NCI-H1105 treated with DMSO at 0.1 percent for 48 hours (cell line): ENCODE results near the gene RNF25.

ENCODE experiments used
- DNase-seq: peaks from one replicate; lab custom pipeline; 2025; lab: John Stamatoyannopoulos, UW

The RNF25 gene

GRCh38 chr2:218671654-218672566 is at the start of gene RNF25, which contains the start of gene STK36:
RNF25 (minus strand) TSS chr2:218672002; CDS start chr2:218671970, 32 bp downstream.
STK36 (plus strand) TSS chr2:218672086; CDS start chr2:218672830, 744 bp downstream.
- DNase-seq: peak; percentile 89

- no peak for DNase-seq
These were observed 49.7 kb upstream of the RNF25 start for GRCh38 chr2:218721488-218721887.

- no peak for DNase-seq
These were observed 48.5 kb upstream of the RNF25 start for GRCh38 chr2:218720048-218721041.

GRCh38 chr2:218719457-218719856 is 47.7 kb upstream of the RNF25 start:
- DNase-seq: no peak

GRCh38 chr2:218718058-218718457 is 46.3 kb upstream of the RNF25 start:
- DNase-seq: no peak

GRCh38 chr2:218717262-218717661 is 45.5 kb upstream of the RNF25 start:
- no peak for DNase-seq

GRCh38 chr2:218716070-218716469 is 44.3 kb upstream of the RNF25 start:
- DNase-seq: no peak

GRCh38 chr2:218713922-218714321 is 42.1 kb upstream of the RNF25 start:
- no peak for DNase-seq

- no peak for DNase-seq
These were observed 39.7 kb upstream of the RNF25 start for GRCh38 chr2:218711550-218711929.

GRCh38 chr2:218710687-218711549 is 39.1 kb upstream of the RNF25 start, which contains the start of gene TTLL4:
TTLL4 (plus strand) TSS chr2:218710835; CDS start chr2:218737677, 26,842 bp downstream.
- DNase-seq: peak; percentile 89

- no peak for DNase-seq
These were observed 38.5 kb upstream of the RNF25 start for GRCh38 chr2:218710334-218710686.

GRCh38 chr2:218709908-218710307 is 38.1 kb upstream of the RNF25 start:
- no peak for DNase-seq

GRCh38 chr2:218708086-218708485 is 36.3 kb upstream of the RNF25 start:
- DNase-seq: no peak

GRCh38 chr2:218703341-218703740 is 31.5 kb upstream of the RNF25 start:
- no peak for DNase-seq

GRCh38 chr2:218701806-218702205 is 30.0 kb upstream of the RNF25 start:
- DNase-seq: no peak

GRCh38 chr2:218698885-218699284 is 27.1 kb upstream of the RNF25 start:
- no peak for DNase-seq

GRCh38 chr2:218694405-218695145 is 22.8 kb upstream of the RNF25 start:
- no peak for DNase-seq

GRCh38 chr2:218691234-218691633 is 19.4 kb upstream of the RNF25 start:
- no peak for DNase-seq

- peak; percentile 54 for DNase-seq
These were observed 15.7 kb upstream of the RNF25 start for GRCh38 chr2:218687400-218688060.

GRCh38 chr2:218680061-218680460 is 8.3 kb upstream of the RNF25 start:
- DNase-seq: no peak
